ENCODE results near the gene XXYLT1. TPM values are rescaled to one million over a fixed set of nuclear protein-coding genes. Genes with fewer than 3 reads are reported as not detected.

The XXYLT1 gene
- total and polyA plus RNA-seq, 9 of the 15 experiments (the other 6 are each of a cell fraction or from before 2014, with no cell fraction given): 1.9 to 18.9 (median 15.0) TPM

GRCh38 chr3:195149292-195150030 is 121.5 kb downstream of the XXYLT1 start (continued):
- TF ChIP-seq, protein P1, sequence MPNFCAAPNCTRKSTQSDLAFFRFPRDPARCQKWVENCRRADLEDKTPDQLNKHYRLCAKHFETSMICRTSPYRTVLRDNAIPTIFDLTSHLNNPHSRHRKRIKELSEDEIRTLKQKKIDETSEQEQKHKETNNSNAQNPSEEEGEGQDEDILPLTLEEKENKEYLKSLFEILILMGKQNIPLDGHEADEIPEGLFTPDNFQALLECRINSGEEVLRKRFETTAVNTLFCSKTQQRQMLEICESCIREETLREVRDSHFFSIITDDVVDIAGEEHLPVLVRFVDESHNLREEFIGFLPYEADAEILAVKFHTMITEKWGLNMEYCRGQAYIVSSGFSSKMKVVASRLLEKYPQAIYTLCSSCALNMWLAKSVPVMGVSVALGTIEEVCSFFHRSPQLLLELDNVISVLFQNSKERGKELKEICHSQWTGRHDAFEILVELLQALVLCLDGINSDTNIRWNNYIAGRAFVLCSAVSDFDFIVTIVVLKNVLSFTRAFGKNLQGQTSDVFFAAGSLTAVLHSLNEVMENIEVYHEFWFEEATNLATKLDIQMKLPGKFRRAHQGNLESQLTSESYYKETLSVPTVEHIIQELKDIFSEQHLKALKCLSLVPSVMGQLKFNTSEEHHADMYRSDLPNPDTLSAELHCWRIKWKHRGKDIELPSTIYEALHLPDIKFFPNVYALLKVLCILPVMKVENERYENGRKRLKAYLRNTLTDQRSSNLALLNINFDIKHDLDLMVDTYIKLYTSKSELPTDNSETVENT (CRISPR knock-in tag; IDR thresholded peaks at IDR 0.05): no peak
- TF ChIP-seq, protein P2, sequence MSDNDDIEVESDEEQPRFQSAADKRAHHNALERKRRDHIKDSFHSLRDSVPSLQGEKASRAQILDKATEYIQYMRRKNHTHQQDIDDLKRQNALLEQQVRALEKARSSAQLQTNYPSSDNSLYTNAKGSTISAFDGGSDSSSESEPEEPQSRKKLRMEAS (CRISPR knock-in tag; IDR thresholded peaks at IDR 0.05): no peak
- TF ChIP-seq CBX8 (IDR thresholded peaks at IDR 0.05; ENCODE audit: borderline replicate concordance, extremely low read depth, low read depth, low read length, poor library complexity, severe bottlenecking) (no peak), PTTG1 (tag; IDR thresholded peaks at IDR 0.05; ENCODE audit: low read depth) (peak; percentile 88), SIN3B (IDR thresholded peaks at IDR 0.05; ENCODE audit: low read depth) (no peak), NFYB (IDR thresholded peaks at IDR 0.05; ENCODE audit: extremely low read depth, insufficient read length) (no peak), ZBTB7A (IDR thresholded peaks at IDR 0.05; ENCODE audit: borderline replicate concordance, control insufficient read depth, low read depth, low read length) (no peak), IRF1 (CRISPR knock-in tag; IDR thresholded peaks at IDR 0.05; ENCODE audit: borderline replicate concordance) (no peak), ESRRA (IDR thresholded peaks at IDR 0.05; ENCODE audit: borderline replicate concordance, low read depth) (no peak), ZNF316 (IDR thresholded peaks at IDR 0.05) (no peak), BHLHE40 (IDR thresholded peaks at IDR 0.05; ENCODE audit: low read length) (no peak), ARID3A (IDR thresholded peaks at IDR 0.05; ENCODE audit: borderline replicate concordance, low read depth, low read length) (no peak), ZNF75A (CRISPR knock-in tag; IDR thresholded peaks at IDR 0.05) (no peak), PML (IDR thresholded peaks at IDR 0.05; ENCODE audit: low read length) (no peak), RBBP5 (IDR thresholded peaks at IDR 0.05; ENCODE audit: borderline replicate concordance, insufficient read depth, low read length, poor library complexity, severe bottlenecking) (no peak), ZBTB34 (CRISPR knock-in tag; IDR thresholded peaks at IDR 0.05) (peak; percentile 12; the same call in 1 of the 2 replicates), DIDO1 (tag; IDR thresholded peaks at IDR 0.05; ENCODE audit: low read depth) (0 out of 2 replicates have a peak, but pooled peaks have one; percentile 17)
- TF ChIP-seq, protein P3, sequence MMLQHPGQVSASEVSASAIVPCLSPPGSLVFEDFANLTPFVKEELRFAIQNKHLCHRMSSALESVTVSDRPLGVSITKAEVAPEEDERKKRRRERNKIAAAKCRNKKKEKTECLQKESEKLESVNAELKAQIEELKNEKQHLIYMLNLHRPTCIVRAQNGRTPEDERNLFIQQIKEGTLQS (IDR thresholded peaks at IDR 0.05): no peak
- TF ChIP-seq, protein P3 (CRISPR knock-in tag; conservative IDR thresholded peaks at IDR 0.05): no peak

Data from K562 (cell line).